ENCODE data around the gene TMEM120B.

GRCh38 chr12:121717041-121717699, 4.6 kb downstream of the TMEM120B start:
- TF ChIP-seq CTCF (IDR thresholded peaks at IDR 0.05 in 2 of 3, conservative IDR thresholded peaks at IDR 0.05 in 1 of 3; ENCODE audit: borderline replicate concordance in 1 of 3, insufficient read depth in 1 of 3, low read depth in 2 of 3, low read length in 2 of 3) (no peak), POLR2A (IDR thresholded peaks at IDR 0.05; ENCODE audit: borderline replicate concordance, extremely low read depth, insufficient read depth, insufficient read length) (no peak), CEBPB (IDR thresholded peaks at IDR 0.05; ENCODE audit: low read depth) (no peak; the same call in 1 of the 2 replicates), YY1 (IDR thresholded peaks at IDR 0.05; ENCODE audit: extremely low read depth, insufficient replicate concordance, low read depth, low read length) (no peak), ZBTB33 (IDR thresholded peaks at IDR 0.05; ENCODE audit: extremely low read depth, insufficient replicate concordance, low read length) (no peak), MAX (IDR thresholded peaks at IDR 0.05) (no peak), ATF3 (IDR thresholded peaks at IDR 0.05) (no peak), EZH2 (IDR thresholded peaks at IDR 0.05) (no peak), REST (IDR thresholded peaks at IDR 0.05; ENCODE audit: low read depth) (no peak), SP1 (IDR thresholded peaks at IDR 0.05; ENCODE audit: low read depth) (no peak), EGR1 (IDR thresholded peaks at IDR 0.05; ENCODE audit: low read depth) (no peak), CBX3 (IDR thresholded peaks at IDR 0.05; ENCODE audit: low read depth) (no peak), SIN3A (IDR thresholded peaks at IDR 0.05; ENCODE audit: low read depth) (no peak), POLR2AphosphoS5 (IDR thresholded peaks at IDR 0.05; ENCODE audit: low read depth, low read length) (no peak)

All from HCT116 (cell line).